22Rv1 (cell line): ENCODE measurements around the gene LDLRAD4.

Source experiments
- H3K27ac ChIP-seq: fragments of 450-650 bp; 2 replicates; pipeline ENCODE4 v1.5.1; 2017
- CTCF ChIP-seq: fragments of 450-650 bp; IDR thresholded peaks from 2 replicates; pipeline ENCODE4 v1.5.1; 2017; ENCODE audit warnings: mild to moderate bottlenecking
- ZFX ChIP-seq: fragments of 450-650 bp; IDR thresholded peaks from 2 replicates; pipeline ENCODE4 v1.6.1; 2017; ENCODE audit warnings: antibody characterized with exemption, borderline replicate concordance

The LDLRAD4 gene

DNA sequence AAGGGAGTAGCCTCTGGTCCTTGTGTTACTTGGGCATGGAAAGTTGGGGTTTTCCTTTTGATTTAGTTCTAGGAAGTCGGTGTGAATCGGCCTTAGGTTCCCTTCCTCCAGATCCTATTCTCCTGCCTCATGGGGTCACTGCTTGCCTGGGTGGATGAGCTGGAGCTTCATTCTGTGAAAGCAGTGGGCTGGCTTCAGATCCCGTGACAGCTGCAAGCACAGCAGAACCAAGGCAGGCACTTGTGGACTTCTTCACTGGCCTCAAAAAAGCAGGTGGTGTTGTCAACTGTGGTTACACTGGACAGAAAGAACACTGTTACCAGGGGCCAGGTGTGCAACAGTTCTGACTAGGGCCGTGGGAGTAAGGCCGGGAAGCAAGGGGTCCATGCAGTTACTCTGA, 243.4 kb downstream of the LDLRAD4 start:
- TF ChIP-seq ZFX, result no peak
- no peak for TF ChIP-seq CTCF

DNA sequence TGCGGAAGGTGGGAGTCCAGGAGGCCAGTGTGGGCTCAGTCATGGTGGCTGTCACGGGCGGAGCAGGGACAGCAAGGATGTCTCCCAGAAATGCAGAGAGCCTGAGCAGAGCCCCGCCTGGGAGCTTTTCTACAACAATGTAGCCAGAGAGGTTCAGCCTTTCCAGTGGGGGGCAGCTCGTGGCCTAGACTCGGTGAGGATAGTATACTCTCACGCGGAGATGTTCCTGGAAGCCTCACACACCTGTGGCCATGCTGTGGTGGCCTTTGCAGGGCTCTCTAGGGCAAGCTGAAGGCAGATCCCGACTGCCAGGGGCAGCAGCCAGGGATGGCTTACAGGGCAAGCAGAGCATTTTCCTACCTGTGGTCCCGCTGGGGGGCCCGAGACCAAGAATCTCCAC, 244.1 kb downstream of the LDLRAD4 start:
- TF ChIP-seq CTCF (no peak), ZFX (no peak)
- H3K27ac ChIP-seq, result no peak overlapping the region

More for the DNA sequence above, 243.4 kb downstream of the LDLRAD4 start:
- no peak overlapping the region for H3K27ac ChIP-seq

DNA sequence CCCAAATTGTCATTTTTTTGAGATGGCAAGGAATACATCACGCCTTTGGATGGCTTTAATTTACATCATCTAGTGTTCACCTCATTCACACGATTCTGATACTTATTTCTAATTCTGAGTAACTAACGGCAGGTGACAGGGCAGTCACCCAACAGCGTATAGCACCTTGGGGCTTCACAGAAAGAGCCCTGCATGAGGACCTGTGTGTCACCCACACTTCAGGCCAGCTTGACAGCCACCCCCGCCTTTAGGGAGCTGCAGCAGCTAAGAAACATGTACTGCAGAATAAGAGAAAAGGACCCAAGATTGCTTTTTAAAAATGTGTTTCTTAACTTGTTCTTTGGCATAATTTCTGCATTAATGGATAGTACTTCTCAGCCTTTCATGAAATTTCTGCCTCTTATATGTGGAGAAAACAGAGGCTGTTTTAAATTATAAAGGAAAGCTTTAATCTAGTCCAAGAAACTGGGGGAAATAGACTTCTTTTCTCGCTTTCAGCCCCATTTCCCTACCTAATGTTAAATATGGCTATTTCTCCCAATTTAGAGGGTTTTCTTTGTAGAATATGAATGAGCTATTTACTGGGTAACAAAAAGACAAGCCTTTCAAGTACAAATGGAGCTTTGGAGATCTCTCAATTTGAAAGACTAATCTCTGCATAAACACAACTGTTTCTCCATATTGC, 245.1 kb downstream of the LDLRAD4 start:
- H3K27ac ChIP-seq, result no peak overlapping the region
- no peak for TF ChIP-seq ZFX
- TF ChIP-seq CTCF, result no peak

DNA sequence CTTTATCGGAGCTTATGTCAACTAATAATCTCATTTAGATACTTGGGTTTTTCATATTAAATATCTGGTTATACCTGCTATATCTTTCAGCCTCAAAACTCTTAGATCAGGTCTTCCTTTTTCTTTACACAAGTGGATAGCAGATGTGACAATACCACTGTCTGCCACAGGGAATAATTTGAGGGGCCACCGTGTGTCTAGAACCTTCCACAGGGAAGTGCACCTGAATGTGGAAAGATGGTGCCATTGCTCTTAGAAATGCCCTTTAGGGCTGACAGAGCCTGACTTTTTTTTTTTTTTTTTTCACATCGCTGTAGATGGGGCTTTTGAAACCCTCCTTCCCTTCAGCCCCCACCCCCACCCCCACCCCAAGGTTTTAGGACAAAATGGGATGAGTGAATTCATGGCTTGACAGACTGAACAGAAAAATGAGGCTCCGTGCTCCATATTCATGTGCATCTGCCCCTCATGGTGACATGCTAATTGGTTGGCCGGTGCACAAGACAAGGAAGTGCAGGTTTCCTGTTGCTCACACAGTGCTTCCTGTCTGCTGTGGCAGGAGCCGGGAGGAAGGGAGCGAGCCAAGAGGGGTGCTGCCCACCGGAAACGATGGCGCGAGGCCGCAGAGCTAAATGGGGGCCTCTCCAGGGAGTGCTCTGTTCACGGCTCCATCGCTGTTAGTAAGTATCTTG, 246.0 kb downstream of the LDLRAD4 start:
- H3K27ac ChIP-seq, result no peak overlapping the region
- no peak for TF ChIP-seq CTCF
- no peak for TF ChIP-seq ZFX

GRCh38 chr18:13465124-13465446, 246.5 kb downstream of the LDLRAD4 start:
- TF ChIP-seq ZFX (no peak), CTCF (no peak)
- no peak overlapping the region for H3K27ac ChIP-seq

- no peak overlapping the region for H3K27ac ChIP-seq
- no peak for TF ChIP-seq ZFX
- TF ChIP-seq CTCF, result no peak
Observed at GRCh38 chr18:13465476-13465875, 246.9 kb downstream of the LDLRAD4 start.

DNA sequence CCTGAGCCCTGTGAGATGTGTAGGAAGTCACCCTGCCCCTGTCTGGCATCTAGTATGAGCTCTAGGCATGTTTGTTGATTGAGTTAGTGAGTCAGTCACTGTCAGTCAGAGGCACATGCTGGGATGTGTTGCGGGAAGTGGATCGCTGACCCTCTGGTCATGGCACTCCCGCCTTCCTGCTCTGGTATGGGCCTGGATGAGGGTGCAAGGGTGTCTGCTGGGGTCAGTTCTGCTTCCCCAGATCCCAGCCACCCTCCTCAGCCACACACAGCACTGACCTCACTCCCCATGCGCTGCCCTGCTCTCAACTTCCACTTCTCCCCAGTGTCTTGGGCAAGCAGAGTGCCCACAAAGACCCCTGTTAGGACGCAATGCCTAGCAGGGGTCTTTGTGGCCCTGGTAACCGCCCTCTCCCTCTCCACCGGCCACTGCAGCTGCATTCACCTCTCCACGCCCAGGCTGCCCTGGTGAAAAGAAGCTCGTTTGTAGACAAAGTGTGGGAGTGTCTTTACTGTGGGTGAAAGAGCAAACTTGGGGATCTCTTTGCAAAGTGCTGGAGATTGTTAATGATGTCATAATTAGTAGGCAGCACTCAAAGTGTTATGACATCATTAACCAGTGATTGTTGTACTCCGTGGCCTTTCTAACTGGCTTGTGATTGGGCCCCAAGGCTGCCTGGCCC, 252.1 kb downstream of the LDLRAD4 start:
- TF ChIP-seq CTCF (no peak), ZFX (no peak)
- H3K27ac ChIP-seq, result no peak overlapping the region
